NCI-H1436 (cell line): ENCODE data around the gene BRCC3.

Experiments used
- DNase-seq: peaks from one replicate; lab custom pipeline; 2025; lab: John Stamatoyannopoulos, UW

Gene BRCC3

GRCh38 chrX:155056877-155057792 lies 14.2 kb upstream of the BRCC3 start:
- peak; percentile 50 for DNase-seq

- no peak for DNase-seq
Measured at GRCh38 chrX:155061760-155062159, 9.5 kb upstream of the BRCC3 start.

- no peak for DNase-seq
Measured at GRCh38 chrX:155065035-155065734, 6.1 kb upstream of the BRCC3 start.

GRCh38 chrX:155068165-155068564 lies 3.1 kb upstream of the BRCC3 start:
- no peak for DNase-seq

GRCh38 chrX:155069414-155069813 lies 1.9 kb upstream of the BRCC3 start:
- no peak for DNase-seq

GRCh38 chrX:155070038-155070437 lies 1.3 kb upstream of the BRCC3 start:
- DNase-seq: no peak

- no peak for DNase-seq
Measured at GRCh38 chrX:155070663-155070974, 689 bp upstream of the BRCC3 start.

- no peak for DNase-seq
Measured at GRCh38 chrX:155071694-155072280, 479 bp downstream of the BRCC3 start.

- DNase-seq: no peak
Measured at GRCh38 chrX:155086202-155086840, 15.0 kb downstream of the BRCC3 start.

GRCh38 chrX:155086961-155087735 lies 15.8 kb downstream of the BRCC3 start:
- DNase-seq: no peak

GRCh38 chrX:155094468-155095061 lies 23.3 kb downstream of the BRCC3 start:
- DNase-seq: peak; percentile 44

- DNase-seq: no peak
Measured at GRCh38 chrX:155105919-155106318, 34.6 kb downstream of the BRCC3 start.

- DNase-seq: no peak
Measured at GRCh38 chrX:155108427-155108826, 37.1 kb downstream of the BRCC3 start.

- DNase-seq: no peak
Measured at GRCh38 chrX:155112171-155112570, 40.9 kb downstream of the BRCC3 start.

- DNase-seq: no peak
Measured at GRCh38 chrX:155113097-155113496, 41.8 kb downstream of the BRCC3 start.

GRCh38 chrX:155115174-155115819 lies 44.0 kb downstream of the BRCC3 start:
- no peak for DNase-seq

GRCh38 chrX:155127465-155127864 lies 56.2 kb downstream of the BRCC3 start:
- DNase-seq: no peak

GRCh38 chrX:155127940-155128339 lies 56.6 kb downstream of the BRCC3 start:
- no peak for DNase-seq

GRCh38 chrX:155132110-155132509 lies 60.8 kb downstream of the BRCC3 start:
- DNase-seq: no peak

GRCh38 chrX:155134255-155134654 lies 62.9 kb downstream of the BRCC3 start:
- no peak for DNase-seq
